ENCODE measurements around the gene EYS.

GRCh38 chr6:63856271-63856670, 1850.8 kb downstream of the EYS start:
- TF ChIP-seq NFE2L1 (tag; IDR thresholded peaks at IDR 0.05; ENCODE audit: borderline replicate concordance, low read depth) (no peak), ZFX (CRISPR knock-in tag; IDR thresholded peaks at IDR 0.05) (no peak), POLR2AphosphoS5 (IDR thresholded peaks at IDR 0.05; ENCODE audit: control insufficient read depth, insufficient read depth, low read depth, low read length) (no peak), RBFOX2 (IDR thresholded peaks at IDR 0.05; ENCODE audit: low read depth, low read length) (no peak), CTCF (IDR thresholded peaks at IDR 0.05 in 2 of 3, conservative IDR thresholded peaks at IDR 0.05 in 1 of 3; ENCODE audit: insufficient read depth in 2 of 3, low read depth in 1 of 3, low read length in 3 of 3) (no peak), ZNF134 (CRISPR knock-in tag; conservative IDR thresholded peaks at IDR 0.05) (no peak), NR2C2 (CRISPR knock-in tag; IDR thresholded peaks at IDR 0.05) (no peak), NR2C2 (tag; IDR thresholded peaks at IDR 0.05) (no peak), ZNF609 (CRISPR knock-in tag; IDR thresholded peaks at IDR 0.05; ENCODE audit: borderline replicate concordance) (no peak), EP400 (IDR thresholded peaks at IDR 0.05) (no peak), TEAD2 (tag; IDR thresholded peaks at IDR 0.05) (no peak), REST (IDR thresholded peaks at IDR 0.05; ENCODE audit: borderline replicate concordance) (no peak), REST (CRISPR knock-in tag; IDR thresholded peaks at IDR 0.05; ENCODE audit: low read depth) (no peak), TAF1 (IDR thresholded peaks at IDR 0.05; ENCODE audit: control insufficient read depth, extremely low read depth, insufficient read depth, low read length, severe bottlenecking) (no peak), DPF2 (IDR thresholded peaks at IDR 0.05) (no peak), XRCC3 (IDR thresholded peaks at IDR 0.05) (no peak)
